Activated T-helper 1 cell treated with anti-CD3 and anti-CD28 coated beads, Interleukin-12 subunit alpha, Interleukin-12 subunit beta, Interleukin-2, Interleukin-4 antibody, amounts not matched to agents 30 ng/mL and 10 ng/mL and 1 ng/mL, durations not matched to agents 14 hours and 24 hours and 36 hours (primary cell): ENCODE measurements around the gene INS. TPM values are rescaled to one million over a fixed set of nuclear protein-coding genes. Genes with fewer than 3 reads are reported as not detected.

Experiments
- DNase-seq: peaks from one replicate; pipeline ENCODE4 v3.0.0; 2021; ENCODE audit warnings: low spot score
- H3K27ac Mint-ChIP-seq: one replicate; pipeline ENCODE4 v1.8.0; 2021; ENCODE audit warnings: mild to moderate bottlenecking, mixed read lengths
- H3K27me3 Mint-ChIP-seq: one replicate; pipeline ENCODE4 v1.8.0; 2022; ENCODE audit warnings: mild to moderate bottlenecking, moderate library complexity, mixed read lengths; ENCODE audit not compliant: insufficient read depth
- H3K36me3 Mint-ChIP-seq: one replicate; pipeline ENCODE4 v1.8.0; 2021; ENCODE audit warnings: low read depth, mixed read lengths
- H3K4me1 Mint-ChIP-seq: one replicate; pipeline ENCODE4 v1.8.0; 2021; ENCODE audit warnings: low read depth, mixed read lengths
- H3K4me3 Mint-ChIP-seq: one replicate; pipeline ENCODE4 v1.8.0; 2021; ENCODE audit warnings: mild to moderate bottlenecking, moderate library complexity, mixed read lengths
- H3K9me3 Mint-ChIP-seq: one replicate; pipeline ENCODE4 v1.8.0; 2021; ENCODE audit warnings: mixed read lengths
- intact Hi-C: fragments of 100-400 bp; cut with micrococcal nuclease; formaldehyde crosslinking; loops from one replicate; pipeline ENCODE4 v1.15.1; 2024
- total RNA-seq: library from RNA; stranded (reverse); gene quantifications from 2 replicates; pipeline ENCODE4 v1.2.3, GENCODE V29; 2022

Gene INS
- total RNA-seq, 1 donor from 2014 or later = not detected

DNA sequence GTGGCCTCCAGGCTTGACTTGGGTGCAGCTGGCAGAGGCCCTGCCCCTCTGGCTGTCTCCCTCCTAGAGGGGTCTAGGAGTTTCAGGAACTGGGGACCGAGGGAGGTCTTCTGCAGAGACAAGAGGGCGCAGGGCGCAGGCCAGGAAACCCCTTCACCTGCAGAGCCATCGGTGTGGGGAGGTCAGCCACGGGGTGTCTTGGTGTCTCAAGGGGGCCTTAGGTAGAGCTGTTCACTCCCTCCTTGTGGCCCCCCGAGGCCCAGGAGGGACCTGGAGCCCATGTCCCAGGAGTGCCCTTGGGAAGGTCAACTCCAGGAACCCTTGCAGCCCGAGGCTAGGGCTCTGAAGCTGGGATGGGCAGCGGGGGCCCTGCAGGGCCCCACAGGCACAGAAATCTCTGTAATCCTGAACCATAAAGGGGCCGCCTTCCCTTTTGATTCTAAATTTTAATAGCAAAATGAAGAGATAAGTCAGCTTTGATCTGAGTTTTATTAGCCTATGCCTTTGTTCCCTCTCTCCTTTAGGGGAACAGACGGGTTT is 42.0 kb upstream of the INS start:
- no peaks in the 10 kb centered on the region for H3K4me1 Mint-ChIP-seq
- intact Hi-C loops = no loop called here
- no peak overlapping the region for H3K4me3 Mint-ChIP-seq
- H3K27ac Mint-ChIP-seq = no peak overlapping the region
- H3K9me3 Mint-ChIP-seq = no peaks in the 10 kb centered on the region
- DNase-seq = no peak
- H3K36me3 Mint-ChIP-seq = no peaks in the 10 kb centered on the region
- peaks cover 2% of the 10 kb centered on the region for H3K27me3 Mint-ChIP-seq

DNA sequence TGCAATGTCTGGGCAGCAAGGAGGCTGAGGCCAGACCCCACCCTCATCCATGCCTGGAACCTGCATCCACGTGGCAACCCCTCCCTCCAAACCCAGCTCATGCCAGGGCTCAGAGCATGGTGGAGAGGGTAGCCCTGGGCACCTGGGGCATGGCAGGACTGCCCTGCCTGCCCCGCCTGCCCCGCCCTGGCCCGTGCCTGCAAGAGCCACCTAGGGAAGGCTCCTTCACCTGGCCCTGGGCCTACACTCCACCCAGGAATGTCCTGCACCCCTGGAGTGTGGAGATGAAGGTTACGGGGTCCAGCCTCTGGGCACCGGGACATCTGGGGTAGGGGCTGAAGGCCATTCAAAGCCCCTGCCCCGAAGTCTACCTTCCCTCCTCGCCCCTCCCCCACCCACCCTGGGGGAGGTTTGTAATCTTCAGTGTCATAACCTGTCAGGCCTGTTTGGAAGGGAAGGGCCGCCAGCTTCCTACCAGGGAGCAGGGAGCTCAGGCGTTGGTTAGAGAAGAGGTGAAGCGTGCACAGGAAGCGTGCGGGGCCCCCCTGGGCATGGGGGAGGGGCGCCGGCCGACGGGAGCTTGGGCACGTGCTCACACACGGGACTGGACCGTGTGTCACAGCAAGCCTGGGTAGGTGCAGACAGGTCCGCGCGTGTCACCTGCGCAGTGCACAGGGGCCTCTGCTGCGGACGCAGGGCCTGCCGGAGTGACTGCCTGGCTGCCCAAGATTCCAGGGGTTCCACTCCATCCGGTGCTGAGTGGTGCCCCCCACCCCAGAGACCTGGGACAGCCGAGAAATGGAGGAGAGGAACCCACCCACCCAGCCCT is 41.3 kb upstream of the INS start:
- intact Hi-C loops = no loop called here
- peaks cover 2% of the 10 kb centered on the region for H3K27me3 Mint-ChIP-seq
- no peaks in the 10 kb centered on the region for H3K4me1 Mint-ChIP-seq
- H3K27ac Mint-ChIP-seq = no peak overlapping the region
- no peak overlapping the region for H3K4me3 Mint-ChIP-seq
- no peaks in the 10 kb centered on the region for H3K9me3 Mint-ChIP-seq
- no peak for DNase-seq
- H3K36me3 Mint-ChIP-seq = no peaks in the 10 kb centered on the region

DNA sequence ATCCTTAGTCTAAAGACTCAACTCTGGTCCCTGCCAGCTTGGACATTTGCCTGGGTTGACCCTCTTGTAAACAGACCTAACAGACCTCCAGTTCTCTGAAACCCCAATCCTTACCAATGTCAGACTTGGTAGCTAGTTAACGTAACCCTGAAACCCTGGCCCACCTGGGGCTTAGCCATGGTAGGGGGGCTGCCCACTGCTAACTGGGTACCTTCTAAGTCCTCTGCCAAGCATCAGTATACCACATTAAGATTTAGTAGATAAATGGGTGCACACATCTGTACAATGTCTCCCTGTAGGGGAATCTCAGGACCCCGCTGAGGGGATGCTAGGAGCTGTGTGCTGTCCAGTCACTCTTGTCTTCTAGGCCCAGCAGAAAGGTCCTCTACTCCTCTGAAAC is 40.5 kb upstream of the INS start:
- Mint-ChIP-seq H3K4me1 (no peaks in the 10 kb centered on the region), H3K36me3 (no peaks in the 10 kb centered on the region), H3K4me3 (no peak overlapping the region), H3K27me3 (peaks cover 4% of the 10 kb centered on the region), H3K9me3 (no peaks in the 10 kb centered on the region), H3K27ac (no peak overlapping the region)
- intact Hi-C loops = no loop called here
- DNase-seq = no peak

GRCh38 chr11:2200957-2201519 is 40.0 kb upstream of the INS start:
- DNase-seq = no peak
- Mint-ChIP-seq H3K9me3 (no peaks in the 10 kb centered on the region), H3K36me3 (no peaks in the 10 kb centered on the region), H3K4me1 (no peaks in the 10 kb centered on the region), H3K27me3 (peaks cover 4% of the 10 kb centered on the region), H3K27ac (no peak overlapping the region), H3K4me3 (no peak overlapping the region)
- intact Hi-C loops = no loop called here

DNA sequence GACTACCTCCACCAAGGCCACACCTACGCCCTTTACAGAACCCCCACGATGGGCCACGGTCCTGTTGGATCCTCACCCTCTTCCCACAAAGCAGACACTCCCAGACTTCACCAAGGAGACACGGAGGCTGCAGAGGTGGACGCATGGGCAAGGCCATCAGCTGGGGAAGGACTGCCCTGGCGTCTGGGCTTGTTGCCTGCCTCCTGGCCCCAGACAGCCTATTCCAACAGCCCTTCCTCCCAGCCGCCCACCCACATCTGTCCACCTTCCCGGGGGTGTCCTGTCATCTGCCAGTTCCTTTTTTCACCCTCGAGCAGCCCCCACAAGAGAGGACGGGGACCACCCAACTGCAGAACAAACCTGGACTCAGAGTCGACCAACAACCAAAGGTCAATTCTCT is 39.5 kb upstream of the INS start:
- Mint-ChIP-seq H3K9me3 (no peaks in the 10 kb centered on the region), H3K4me3 (no peak overlapping the region), H3K36me3 (no peaks in the 10 kb centered on the region), H3K27ac (no peak overlapping the region), H3K27me3 (peaks cover 4% of the 10 kb centered on the region), H3K4me1 (no peaks in the 10 kb centered on the region)
- intact Hi-C loops = no loop called here
- no peak for DNase-seq

- no peak overlapping the region for H3K27ac Mint-ChIP-seq
- DNase-seq = no peak
- no peaks in the 10 kb centered on the region for H3K36me3 Mint-ChIP-seq
- no peaks in the 10 kb centered on the region for H3K9me3 Mint-ChIP-seq
- intact Hi-C loops = loop anchor here (10.0 kb wide), 1 partner anchor 335 kb away; no protein-coding TSS in a partner anchor
- no peak overlapping the region for H3K4me3 Mint-ChIP-seq
- H3K27me3 Mint-ChIP-seq = peaks cover 4% of the 10 kb centered on the region
- no peaks in the 10 kb centered on the region for H3K4me1 Mint-ChIP-seq
Observed at GRCh38 chr11:2199466-2200341, 38.7 kb upstream of the INS start.

GRCh38 chr11:2198621-2199365 is 37.8 kb upstream of the INS start:
- Mint-ChIP-seq H3K36me3 (no peaks in the 10 kb centered on the region), H3K27ac (no peak overlapping the region), H3K27me3 (peaks cover 4% of the 10 kb centered on the region), H3K4me3 (no peak overlapping the region), H3K4me1 (no peaks in the 10 kb centered on the region), H3K9me3 (no peaks in the 10 kb centered on the region)
- no peak for DNase-seq
- intact Hi-C loops = loop anchor here (10.0 kb wide), 1 partner anchor 336 kb away; no protein-coding TSS in a partner anchor

- Mint-ChIP-seq H3K36me3 (no peaks in the 10 kb centered on the region), H3K9me3 (no peaks in the 10 kb centered on the region), H3K4me3 (no peak overlapping the region), H3K27ac (no peak overlapping the region), H3K4me1 (no peaks in the 10 kb centered on the region), H3K27me3 (peaks cover 4% of the 10 kb centered on the region)
- intact Hi-C loops = loop anchor here (1.0 to 10.0 kb wide), 4 partner anchors 107 to 337 kb away; partner anchors contain the start of gene TSSC4
- DNase-seq = no peak
Observed at GRCh38 chr11:2197771-2198520, 36.9 kb upstream of the INS start.

DNA sequence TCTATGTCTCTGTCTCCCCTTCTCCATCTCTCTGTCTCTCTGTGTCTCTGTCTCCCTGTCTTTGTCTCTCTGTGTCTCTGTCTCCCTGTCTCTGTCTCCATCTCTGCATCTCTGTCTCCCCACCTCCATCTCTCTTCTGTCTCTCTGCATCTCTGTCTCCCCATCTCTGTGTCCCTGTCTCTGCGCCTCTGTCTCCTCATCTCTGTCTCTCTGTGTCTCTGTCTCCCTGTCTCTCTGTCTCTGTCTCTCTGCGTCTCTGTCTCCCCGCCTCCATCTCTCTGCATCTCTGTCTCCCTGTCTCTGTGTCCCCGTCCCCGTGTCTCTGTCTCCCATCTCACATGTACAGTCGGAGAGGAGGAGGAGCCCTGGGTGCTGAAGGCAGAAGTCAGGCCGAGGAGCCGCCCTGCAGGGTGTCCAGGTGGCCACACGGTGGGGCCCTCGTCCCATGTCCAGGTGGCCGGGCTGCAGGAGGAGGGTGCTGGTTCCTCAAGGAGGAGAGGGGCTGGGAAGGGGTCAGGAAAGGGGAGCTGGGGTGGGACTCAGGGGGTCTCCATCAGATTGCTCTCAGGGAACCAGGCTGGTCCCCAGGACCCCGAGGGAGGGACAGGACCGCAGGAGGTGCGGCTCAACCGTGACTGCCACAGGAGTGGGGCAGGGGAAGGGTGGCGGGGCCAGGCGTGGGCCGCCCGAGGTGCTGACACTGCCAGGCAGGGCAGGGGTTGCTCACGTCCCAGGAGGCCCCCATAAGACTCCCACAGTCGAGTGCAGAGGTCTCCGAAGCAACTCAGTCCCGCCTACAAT is 36.2 kb upstream of the INS start:
- Mint-ChIP-seq H3K27me3 (peaks cover 4% of the 10 kb centered on the region), H3K4me1 (no peaks in the 10 kb centered on the region), H3K36me3 (no peaks in the 10 kb centered on the region), H3K4me3 (no peak overlapping the region), H3K9me3 (no peaks in the 10 kb centered on the region), H3K27ac (peak overlapping the region; percentile 6)
- DNase-seq = peak; percentile 55
- intact Hi-C loops = loop anchor here (1.0 to 10.0 kb wide), 4 partner anchors 108 to 338 kb away; partner anchors contain the start of gene TSSC4

GRCh38 chr11:2195756-2196088 is 34.7 kb upstream of the INS start:
- intact Hi-C loops = loop anchor here (10.0 kb wide), 1 partner anchor 339 kb away; no protein-coding TSS in a partner anchor
- H3K27ac Mint-ChIP-seq = no peak overlapping the region
- H3K9me3 Mint-ChIP-seq = no peaks in the 10 kb centered on the region
- no peak overlapping the region for H3K4me3 Mint-ChIP-seq
- no peak for DNase-seq
- H3K27me3 Mint-ChIP-seq = peaks cover 4% of the 10 kb centered on the region
- no peaks in the 10 kb centered on the region for H3K4me1 Mint-ChIP-seq
- H3K36me3 Mint-ChIP-seq = no peaks in the 10 kb centered on the region
